HG03135 (cell line): ENCODE measurements around the gene RWDD2A.

Experiments used
- ATAC-seq: cut with Tn5 transposase; IDR thresholded peaks from one replicate; pipeline ENCODE4 v1.9.1; 2021; ENCODE audit warnings: mild to moderate bottlenecking, moderate library complexity; ENCODE audit not compliant: unreplicated experiment

RWDD2A gene

DNA sequence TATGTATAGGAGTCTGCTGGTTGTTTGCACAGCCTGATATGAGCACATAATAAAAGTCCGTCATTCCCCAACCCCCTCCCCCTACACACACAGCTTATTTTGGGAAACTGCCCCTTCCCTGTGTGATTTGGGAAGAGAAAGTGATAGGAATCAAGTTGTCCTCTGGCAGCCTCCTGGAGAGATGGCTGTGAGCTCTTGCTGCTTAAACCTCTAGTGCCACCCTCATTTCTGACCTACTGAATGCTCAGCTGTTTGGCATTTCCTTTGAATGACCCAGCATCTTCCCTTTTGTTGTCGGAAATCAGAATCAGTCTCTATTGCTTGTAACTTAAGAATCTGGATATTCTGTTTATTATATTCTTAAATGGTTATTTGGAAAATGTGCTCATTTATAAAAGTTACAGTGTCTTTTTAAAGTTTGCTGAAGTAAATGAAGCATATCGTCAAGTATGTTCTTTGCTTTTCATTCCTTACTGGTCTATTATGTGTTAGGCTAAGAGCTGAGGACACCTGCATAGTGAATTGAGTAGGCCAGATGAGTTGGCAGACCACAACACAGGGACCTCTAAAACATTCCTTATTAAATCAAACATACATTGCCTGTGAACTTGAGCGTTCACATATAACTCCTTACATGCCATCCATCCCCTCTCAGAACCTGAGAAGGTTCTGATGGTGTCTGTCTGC, 5.5 kb downstream of the RWDD2A start:
- no peak for ATAC-seq

DNA sequence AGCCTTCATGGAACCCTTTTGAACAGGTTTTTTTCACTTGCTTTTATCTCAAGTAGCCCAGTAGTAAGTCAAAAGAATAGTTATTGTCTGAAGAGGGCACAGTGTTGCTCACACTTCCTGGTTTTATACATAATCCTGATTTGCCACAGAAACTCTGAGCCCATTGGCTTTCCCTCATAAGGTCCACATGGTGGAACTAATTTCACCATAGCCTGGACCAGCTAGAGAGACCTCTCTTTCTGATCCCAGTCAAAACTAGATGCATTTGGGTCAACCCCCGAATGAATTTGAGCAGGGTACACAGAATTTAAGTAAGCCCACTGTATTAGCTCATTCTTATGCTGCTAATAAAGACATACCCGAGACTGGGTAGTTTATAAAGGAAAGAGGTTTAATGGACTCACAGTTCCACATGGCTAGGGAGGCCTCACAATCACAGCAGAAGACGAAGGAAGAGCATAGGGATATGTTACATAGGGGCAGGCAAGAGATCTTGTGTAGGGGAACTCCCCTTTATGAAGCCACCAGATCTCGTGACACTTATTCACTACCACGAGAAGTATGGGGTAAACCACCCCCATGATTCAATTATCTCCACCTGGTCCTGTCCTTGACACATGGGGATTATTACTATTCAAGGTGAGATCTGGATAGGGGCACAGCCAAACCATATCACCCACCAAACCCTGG, 6.2 kb downstream of the RWDD2A start:
- ATAC-seq = no peak

DNA sequence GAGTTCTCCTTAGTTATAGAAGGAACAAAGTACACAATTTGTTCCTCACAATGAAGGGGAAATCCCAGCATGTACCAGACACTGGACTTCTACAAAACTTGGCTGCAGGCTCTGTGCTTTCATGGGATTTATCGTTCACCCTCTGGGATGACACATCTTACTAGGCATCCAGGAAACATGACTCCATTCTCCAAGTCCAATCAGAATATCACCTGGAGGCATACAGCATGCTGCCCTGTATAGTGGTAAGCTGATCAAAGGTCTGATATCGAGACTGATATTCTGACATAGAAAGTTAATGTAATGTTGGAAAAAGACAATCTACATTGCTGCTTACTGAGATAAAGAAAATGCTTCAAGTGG, 6.7 kb downstream of the RWDD2A start:
- ATAC-seq = no peak

GRCh38 chr6:83202031-83202430, 8.9 kb downstream of the RWDD2A start:
- no peak for ATAC-seq

DNA sequence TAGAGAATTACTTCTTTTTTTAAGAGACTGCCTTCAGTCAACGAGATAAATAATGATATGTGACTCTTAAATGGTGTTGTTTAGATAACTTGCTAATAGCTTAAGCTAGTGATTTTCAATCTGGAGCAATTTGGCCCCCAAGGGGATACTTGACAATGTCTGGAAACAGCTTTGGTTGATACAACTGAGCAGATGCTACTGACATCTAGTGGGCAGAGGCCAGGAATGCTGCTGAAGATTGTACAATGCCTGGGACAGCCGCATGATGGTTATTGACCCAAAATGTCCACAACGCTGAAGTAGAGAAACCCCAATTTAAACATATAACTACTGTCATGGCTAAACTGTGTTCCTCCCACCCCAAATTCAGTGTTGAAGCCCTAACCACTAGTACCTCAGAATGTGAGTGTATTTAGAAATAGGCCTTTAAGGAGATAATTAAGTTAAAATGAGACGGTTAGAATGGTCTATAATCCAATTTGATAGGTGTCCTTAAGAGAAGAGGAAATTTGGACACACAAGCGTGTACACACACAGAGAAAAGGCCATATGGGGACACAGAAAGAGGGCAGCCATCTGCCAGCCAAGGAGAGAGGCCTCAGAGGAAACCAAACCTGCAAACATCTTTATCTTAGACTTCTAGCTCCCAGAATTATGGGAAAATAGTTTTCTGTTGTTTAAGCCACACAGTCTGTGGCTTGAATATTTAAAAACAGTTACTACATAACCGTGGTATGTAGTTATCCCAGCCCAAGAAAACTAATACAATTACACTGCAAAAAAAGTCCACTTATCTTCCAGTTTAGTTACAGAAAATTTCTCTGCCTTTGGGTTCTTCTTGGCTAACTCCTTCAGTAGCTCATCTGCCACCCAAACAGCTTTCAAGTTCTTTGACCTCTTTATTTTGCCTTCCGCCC, 22.2 kb downstream of the RWDD2A start:
- ATAC-seq = peak; percentile 99

DNA sequence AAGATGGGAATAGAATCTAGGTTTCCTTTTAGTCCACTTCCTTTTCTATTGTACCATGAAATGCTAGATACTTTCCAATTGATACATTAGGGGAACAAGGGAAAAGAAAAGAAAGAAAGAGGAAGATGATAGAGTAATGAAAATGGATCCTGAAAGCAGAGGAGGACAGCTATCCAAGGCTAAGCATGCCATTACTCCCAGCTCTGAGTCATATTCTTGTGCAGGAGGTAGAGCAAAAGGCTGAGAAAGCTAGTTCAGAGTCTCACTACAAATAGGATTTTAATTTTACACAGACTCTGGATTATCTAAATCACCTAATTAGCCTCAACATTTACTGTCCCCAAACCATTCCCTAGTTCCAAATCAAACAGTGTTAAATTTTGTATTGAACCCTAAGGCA, 23.6 kb downstream of the RWDD2A start:
- ATAC-seq = no peak

GRCh38 chr6:83218646-83219045, 25.5 kb downstream of the RWDD2A start:
- ATAC-seq = no peak

DNA sequence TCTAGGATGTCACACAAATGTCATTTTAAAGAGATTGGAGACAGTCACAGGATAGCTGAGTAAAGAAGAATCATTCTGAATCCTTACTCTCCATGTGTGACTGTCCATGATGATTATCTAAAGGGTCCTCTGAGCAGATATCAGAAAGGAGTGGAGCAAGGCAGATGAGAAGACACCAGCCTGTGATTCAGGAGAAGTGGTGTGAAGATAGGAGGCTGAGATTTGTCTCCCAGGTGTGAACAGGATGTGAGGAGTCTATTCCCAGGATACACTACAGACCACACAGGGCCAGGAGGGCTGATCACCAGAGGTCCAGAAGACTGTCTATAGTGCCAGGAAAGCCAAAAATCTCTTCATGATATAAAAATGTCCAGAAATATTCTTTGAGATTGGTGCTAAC, 27.0 kb downstream of the RWDD2A start:
- ATAC-seq = no peak

DNA sequence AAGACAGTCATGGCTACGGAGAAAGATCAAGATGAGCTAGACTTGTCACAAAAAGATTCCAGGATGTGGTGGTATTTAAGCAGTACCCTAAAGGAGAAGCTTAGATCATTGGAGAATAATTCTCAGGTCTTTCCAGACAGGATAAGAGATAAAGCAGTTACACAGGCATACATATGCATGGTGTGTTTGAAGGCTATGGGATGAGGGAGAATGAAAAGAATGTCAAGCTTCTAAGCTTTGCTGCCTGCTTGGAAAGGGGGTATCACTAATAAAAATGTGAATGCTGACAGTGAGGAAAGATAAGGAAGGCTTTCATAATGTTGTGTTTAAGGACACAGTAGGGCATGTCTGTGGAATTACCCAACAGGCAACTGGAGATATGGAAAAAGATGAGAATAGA, 28.1 kb downstream of the RWDD2A start:
- ATAC-seq = no peak

- ATAC-seq = no peak
Observed at GRCh38 chr6:83221889-83222479, 28.8 kb downstream of the RWDD2A start.

DNA sequence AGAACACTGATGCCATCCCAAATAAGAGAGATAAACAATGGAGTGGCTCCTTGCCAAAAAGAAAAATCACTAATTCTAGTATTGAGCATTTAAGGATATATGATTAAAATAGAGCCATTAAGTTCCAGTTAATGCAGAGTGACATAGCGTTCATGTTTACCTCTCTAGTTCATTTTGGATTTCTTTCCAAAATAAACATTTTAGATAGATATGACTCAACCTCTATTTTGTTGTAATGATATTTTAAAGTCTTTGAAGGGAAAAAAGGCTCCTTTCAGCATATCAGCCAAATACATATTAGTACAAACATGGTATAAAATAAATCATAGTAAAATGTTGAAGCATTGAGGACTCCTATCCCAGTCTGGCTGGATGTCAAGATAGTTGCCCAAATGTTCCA, 33.4 kb downstream of the RWDD2A start:
- ATAC-seq = no peak

DNA sequence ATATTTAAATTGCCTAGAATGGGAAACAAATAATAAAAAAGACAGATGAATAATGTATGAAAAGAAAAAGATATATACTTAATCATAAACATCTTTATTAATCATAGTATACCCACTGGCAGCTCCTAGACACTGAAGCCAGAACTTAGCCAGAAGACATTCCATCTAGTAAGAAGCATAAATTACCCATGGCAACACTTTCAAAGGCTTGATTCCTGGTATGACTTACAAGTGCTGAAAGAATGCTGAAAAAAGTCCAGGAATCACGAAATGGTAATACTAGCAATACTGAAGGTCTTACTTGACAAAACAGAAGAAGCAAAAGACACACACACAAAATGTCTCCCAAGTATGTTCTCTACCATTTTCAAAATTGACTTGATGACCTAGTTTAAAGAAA, 38.0 kb downstream of the RWDD2A start:
- ATAC-seq = no peak

GRCh38 chr6:83247471-83247870, 54.3 kb downstream of the RWDD2A start:
- ATAC-seq = no peak
